Nephron progenitor cell (in vitro differentiated cells): ENCODE data around the gene ALKBH7.

Experiments
- DNase-seq: peaks from one replicate; pipeline ENCODE4 v3.0.0; 2021
- H3K27ac Mint-ChIP-seq: 2 replicates; pipeline ENCODE4 v1.8.0; 2021; ENCODE audit warnings: mild to moderate bottlenecking, moderate library complexity, mixed read lengths
- H3K27me3 Mint-ChIP-seq: 2 replicates; pipeline ENCODE4 v1.8.0; 2021; ENCODE audit warnings: mild to moderate bottlenecking, low read depth, mixed read lengths; ENCODE audit not compliant: poor library complexity
- H3K36me3 Mint-ChIP-seq: 2 replicates; pipeline ENCODE4 v1.8.0; 2021; ENCODE audit warnings: low read depth, mixed read lengths
- H3K4me1 Mint-ChIP-seq: 2 replicates; pipeline ENCODE4 v1.8.0; 2021; ENCODE audit warnings: mixed read lengths
- H3K4me3 Mint-ChIP-seq: 2 replicates; pipeline ENCODE4 v1.8.0; 2021; ENCODE audit warnings: mild to moderate bottlenecking, moderate library complexity, mixed read lengths
- H3K9me3 Mint-ChIP-seq: 2 replicates; pipeline ENCODE4 v1.8.0; 2021; ENCODE audit warnings: mild to moderate bottlenecking, moderate library complexity, mixed read lengths
- CTCF ChIP-seq: fragments of 200-600 bp; sonication (generic); IDR thresholded peaks from 2 replicates; pipeline ENCODE4 v1.5.0; 2021; ENCODE audit warnings: antibody characterized with exemption

The ALKBH7 gene

GRCh38 chr19:6413291-6413690 lies 40.7 kb downstream of the ALKBH7 start:
- peaks cover 17% of the 10 kb centered on the region for H3K36me3 Mint-ChIP-seq
- H3K4me1 Mint-ChIP-seq = peaks cover 10% of the 10 kb centered on the region
- DNase-seq = no peak
- no peak for TF ChIP-seq CTCF
- H3K27me3 Mint-ChIP-seq = no peaks in the 10 kb centered on the region
- no peaks in the 10 kb centered on the region for H3K9me3 Mint-ChIP-seq
- no peak overlapping the region for H3K4me3 Mint-ChIP-seq
- peak overlapping the region; percentile 97 for H3K27ac Mint-ChIP-seq

GRCh38 chr19:6413721-6414643 lies 41.4 kb downstream of the ALKBH7 start:
- no peak for TF ChIP-seq CTCF
- DNase-seq = no peak
- Mint-ChIP-seq H3K27me3 (no peaks in the 10 kb centered on the region), H3K36me3 (peaks cover 24% of the 10 kb centered on the region), H3K27ac (peak overlapping the region; percentile 97), H3K4me3 (no peak overlapping the region), H3K4me1 (peaks cover 10% of the 10 kb centered on the region), H3K9me3 (no peaks in the 10 kb centered on the region)

GRCh38 chr19:6414793-6415590 lies 42.4 kb downstream of the ALKBH7 start:
- DNase-seq = no peak
- H3K9me3 Mint-ChIP-seq = no peaks in the 10 kb centered on the region
- H3K4me3 Mint-ChIP-seq = no peak overlapping the region
- TF ChIP-seq CTCF = no peak
- H3K27me3 Mint-ChIP-seq = no peaks in the 10 kb centered on the region
- peaks cover 34% of the 10 kb centered on the region for H3K36me3 Mint-ChIP-seq
- H3K4me1 Mint-ChIP-seq = peaks cover 14% of the 10 kb centered on the region
- peak overlapping the region; percentile 97 for H3K27ac Mint-ChIP-seq

GRCh38 chr19:6415591-6416190 lies 43.1 kb downstream of the ALKBH7 start:
- H3K9me3 Mint-ChIP-seq = no peaks in the 10 kb centered on the region
- no peak for DNase-seq
- peaks cover 39% of the 10 kb centered on the region for H3K36me3 Mint-ChIP-seq
- peaks cover 21% of the 10 kb centered on the region for H3K4me1 Mint-ChIP-seq
- no peak overlapping the region for H3K4me3 Mint-ChIP-seq
- no peak for TF ChIP-seq CTCF
- no peak overlapping the region for H3K27ac Mint-ChIP-seq
- H3K27me3 Mint-ChIP-seq = no peaks in the 10 kb centered on the region

GRCh38 chr19:6416658-6417405 lies 44.2 kb downstream of the ALKBH7 start:
- Mint-ChIP-seq H3K4me3 (no peak overlapping the region), H3K4me1 (peaks cover 32% of the 10 kb centered on the region), H3K27me3 (no peaks in the 10 kb centered on the region), H3K36me3 (peaks cover 45% of the 10 kb centered on the region), H3K9me3 (no peaks in the 10 kb centered on the region), H3K27ac (no peak overlapping the region)
- no peak for TF ChIP-seq CTCF
- DNase-seq = no peak
